K562 (cell line): ENCODE measurements around the gene CREB5. TPM values are rescaled to one million over a fixed set of nuclear protein-coding genes. Genes with fewer than 3 reads are reported as not detected.

Experiments used
- BHLHE40 ChIP-seq: IDR thresholded peaks from 2 replicates; pipeline ENCODE4 v1.6.1; 2011; ENCODE audit warnings: low read length, improper control_type of control experiment
- CREBBP ChIP-seq: IDR thresholded peaks from one replicate; pipeline ENCODE4 v1.6.1; 2012; ENCODE audit warnings: low read depth, mild to moderate bottlenecking, control low read depth, inconsistent platforms, low read length
- FOXJ3 ChIP-seq: sonication (generic); formaldehyde crosslinking; IDR thresholded peaks from 2 replicates; pipeline ENCODE4 v1.4.0; 2020; ENCODE audit warnings: mild to moderate bottlenecking, missing genetic modification reagents
- KLF1 ChIP-seq: fragments of 450-650 bp; IDR thresholded peaks from 2 replicates; pipeline ENCODE4 v1.6.1; 2016; ENCODE audit warnings: missing genetic modification characterization, missing compliant biosample characterization
- PHTF2 ChIP-seq: fragments of 250-450 bp; sonication (Bioruptor Pico); IDR thresholded peaks from 2 replicates; pipeline ENCODE4 v1.5.0; 2021; ENCODE audit warnings: mild to moderate bottlenecking
- POLR2B ChIP-seq: fragments of 450-650 bp; IDR thresholded peaks from 2 replicates; pipeline ENCODE4 v1.6.1; 2018; ENCODE audit warnings: low read depth; ENCODE audit not compliant: partially characterized antibody
- PTRF ChIP-seq: fragments of 450-650 bp; IDR thresholded peaks from 2 replicates; pipeline ENCODE4 v1.6.1; 2016; ENCODE audit warnings: mild to moderate bottlenecking, missing genetic modification characterization, missing compliant biosample characterization
- PYGO2 ChIP-seq: fragments of 450-650 bp; IDR thresholded peaks from 2 replicates; pipeline ENCODE4 v1.6.1; 2016; ENCODE audit warnings: mild to moderate bottlenecking, missing genetic modification characterization, moderate library complexity, missing compliant biosample characterization
- RBM34 ChIP-seq: fragments of 200-400 bp; formaldehyde crosslinking; IDR thresholded peaks from 2 replicates; pipeline ENCODE4 v1.6.1; 2018; ENCODE audit warnings: low read length, borderline replicate concordance; ENCODE audit not compliant: insufficient read depth
- STAT5A ChIP-seq: IDR thresholded peaks from 2 replicates; pipeline ENCODE4 v1.6.1; 2012; ENCODE audit warnings: low read length, inconsistent platforms, borderline replicate concordance
- XRCC3 ChIP-seq: fragments of 450-650 bp; IDR thresholded peaks from 2 replicates; pipeline ENCODE4 v1.6.1; 2017; ENCODE audit warnings: mild to moderate bottlenecking, moderate library complexity
- ZNF584 ChIP-seq: fragments of 200-800 bp; sonication (Bioruptor generic); IDR thresholded peaks from 2 replicates; pipeline ENCODE4 v1.6.1; 2016; ENCODE audit warnings: low read depth, mild to moderate bottlenecking, missing genetic modification characterization, missing compliant biosample characterization
- polyA plus RNA-seq, 8 experiments: library from polyadenylated mRNA; depleted of rRNA in 4 of 8; stranded (reverse) in 5 of 8; unstranded in 3 of 8; fragments of >200 nt; fragmentation: Nextera tagmentation in 2 of 8; fragmentation: Illumina TruSeq in 1 of 8; extraction: Ambion mirVana in 2 of 8; extraction: Trizol in 1 of 8; gene quantifications; 2 replicates each; pipeline versions ENCODE4 v1.2.1 to v1.2.3, GENCODE V29; 2011 to 2014; ENCODE audit warnings: inconsistent platforms in 1 of 8, missing spikeins in 1 of 8
- total RNA-seq, 7 experiments: library from RNA; depleted of rRNA in 6 of 7; stranded (reverse); fragments of >200 nt in 6 of 7; fragmentation: Illumina TruSeq in 2 of 7; extraction: Trizol in 2 of 7; gene quantifications; 2 replicates each; pipeline versions ENCODE4 v1.2.1 to v1.2.3, GENCODE V29; 2011 to 2021; ENCODE audit warnings: low replicate concordance in 1 of 7
- TF ChIP-seq, protein P1 (sequence below): IDR thresholded peaks from 2 replicates; pipeline ENCODE4 v1.6.1; 2016; ENCODE audit warnings: missing genetic modification characterization, missing compliant biosample characterization
- TF ChIP-seq, protein P2 (sequence below): sonication (generic); formaldehyde crosslinking; IDR thresholded peaks from 2 replicates; pipeline ENCODE4 v1.8.0; 2022; ENCODE audit warnings: missing genetic modification reagents, mild to moderate bottlenecking, borderline replicate concordance

The CREB5 gene
- total and polyA plus RNA-seq, 9 of the 15 experiments (the other 6 are each of a cell fraction or from before 2014, with no cell fraction given) = 0.33 to 6.4 (median 1.8) TPM

DNA sequence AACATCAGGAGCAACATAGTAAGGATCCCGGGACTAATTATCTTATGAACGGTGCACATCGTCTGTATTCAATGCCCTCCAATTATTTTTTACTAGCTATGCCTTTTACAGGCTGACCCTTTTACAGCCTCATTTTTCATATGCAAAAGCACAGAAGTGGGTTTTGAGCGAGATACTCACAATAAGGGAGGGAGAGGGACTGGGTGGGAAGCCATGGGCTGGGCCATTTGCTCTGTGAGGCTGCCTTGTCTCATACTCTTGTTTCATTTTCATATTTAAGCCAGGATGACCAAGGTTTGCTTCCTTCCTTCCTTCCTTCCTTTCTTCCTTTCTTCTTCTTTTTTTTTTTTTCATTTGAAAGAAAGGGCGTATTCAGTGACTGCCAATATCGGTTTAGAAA, 286.5 kb downstream of the CREB5 start (continued):
- TF ChIP-seq, protein P1, sequence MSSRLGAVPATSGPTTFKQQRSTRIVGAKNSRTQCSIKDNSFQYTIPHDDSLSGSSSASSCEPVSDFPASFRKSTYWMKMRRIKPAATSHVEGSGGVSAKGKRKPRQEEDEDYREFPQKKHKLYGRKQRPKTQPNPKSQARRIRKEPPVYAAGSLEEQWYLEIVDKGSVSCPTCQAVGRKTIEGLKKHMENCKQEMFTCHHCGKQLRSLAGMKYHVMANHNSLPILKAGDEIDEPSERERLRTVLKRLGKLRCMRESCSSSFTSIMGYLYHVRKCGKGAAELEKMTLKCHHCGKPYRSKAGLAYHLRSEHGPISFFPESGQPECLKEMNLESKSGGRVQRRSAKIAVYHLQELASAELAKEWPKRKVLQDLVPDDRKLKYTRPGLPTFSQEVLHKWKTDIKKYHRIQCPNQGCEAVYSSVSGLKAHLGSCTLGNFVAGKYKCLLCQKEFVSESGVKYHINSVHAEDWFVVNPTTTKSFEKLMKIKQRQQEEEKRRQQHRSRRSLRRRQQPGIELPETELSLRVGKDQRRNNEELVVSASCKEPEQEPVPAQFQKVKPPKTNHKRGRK (tag) = no peak
- TF ChIP-seq ZNF584 (CRISPR knock-in tag) = no peak
- no peak for TF ChIP-seq PYGO2 (tag)
- TF ChIP-seq STAT5A = no peak
- TF ChIP-seq POLR2B = no peak
- TF ChIP-seq XRCC3 = no peak
- TF ChIP-seq PTRF (tag) = no peak
- TF ChIP-seq FOXJ3 (CRISPR knock-in tag) = no peak
- TF ChIP-seq PHTF2 (CRISPR knock-in tag) = no peak
- TF ChIP-seq KLF1 (tag) = no peak
- no peak for TF ChIP-seq RBM34
- no peak for TF ChIP-seq BHLHE40
- TF ChIP-seq, protein P2, sequence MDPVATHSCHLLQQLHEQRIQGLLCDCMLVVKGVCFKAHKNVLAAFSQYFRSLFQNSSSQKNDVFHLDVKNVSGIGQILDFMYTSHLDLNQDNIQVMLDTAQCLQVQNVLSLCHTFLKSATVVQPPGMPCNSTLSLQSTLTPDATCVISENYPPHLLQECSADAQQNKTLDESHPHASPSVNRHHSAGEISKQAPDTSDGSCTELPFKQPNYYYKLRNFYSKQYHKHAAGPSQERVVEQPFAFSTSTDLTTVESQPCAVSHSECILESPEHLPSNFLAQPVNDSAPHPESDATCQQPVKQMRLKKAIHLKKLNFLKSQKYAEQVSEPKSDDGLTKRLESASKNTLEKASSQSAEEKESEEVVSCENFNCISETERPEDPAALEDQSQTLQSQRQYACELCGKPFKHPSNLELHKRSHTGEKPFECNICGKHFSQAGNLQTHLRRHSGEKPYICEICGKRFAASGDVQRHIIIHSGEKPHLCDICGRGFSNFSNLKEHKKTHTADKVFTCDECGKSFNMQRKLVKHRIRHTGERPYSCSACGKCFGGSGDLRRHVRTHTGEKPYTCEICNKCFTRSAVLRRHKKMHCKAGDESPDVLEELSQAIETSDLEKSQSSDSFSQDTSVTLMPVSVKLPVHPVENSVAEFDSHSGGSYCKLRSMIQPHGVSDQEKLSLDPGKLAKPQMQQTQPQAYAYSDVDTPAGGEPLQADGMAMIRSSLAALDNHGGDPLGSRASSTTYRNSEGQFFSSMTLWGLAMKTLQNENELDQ = no peak
- TF ChIP-seq CREBBP = no peak
